GM12878 (cell line): Measurements from ENCODE around the gene ZFP91. TPM values are rescaled to one million over a fixed set of nuclear protein-coding genes. Genes with fewer than 3 reads are reported as not detected.

ENCODE experiments used
- ATAC-seq: fragments of 200-7000 bp; cut with Tn5 transposase; 3 replicates; pipeline ENCODE4 v1.9.1; 2020; ENCODE audit warnings: mild to moderate bottlenecking, moderate library complexity
- BruUV-seq: library from RNA; stranded (reverse); fragments of 400-500 nt; replicated peaks from 2 replicates; lab custom pipeline; 2021; lab: Mats Ljungman, UMichigan
- CTCF ChIA-PET: fragments of 300-600 bp; sonication (Branson Sonifier 250); formaldehyde crosslinking; extraction: SDS; loops from one replicate; lab custom pipeline; 2021; ENCODE audit warnings: inconsistent platforms; lab: Yijun Ruan, JAX
- POLR2A ChIA-PET: fragments of 350-600 bp; formaldehyde crosslinking; extraction: SDS; loops from one replicate; lab custom pipeline; 2021; ENCODE audit warnings: inconsistent platforms; lab: Charles Lee
- RAD21 ChIA-PET: fragments of 300-600 bp; sonication (Branson Sonifier 250); formaldehyde crosslinking; loops from one replicate; lab custom pipeline; 2023; ENCODE audit warnings: antibody characterized with exemption; ENCODE audit not compliant: unreplicated experiment; lab: Charles Lee
- SMC1A ChIA-PET: fragments of 300-600 bp; sonication (Branson Sonifier 250); formaldehyde crosslinking; loops from one replicate; lab custom pipeline; 2023; ENCODE audit not compliant: unreplicated experiment, uncharacterized antibody; lab: Charles Lee
- DNase-seq: peaks from one replicate; pipeline ENCODE4 v3.0.0-alpha.2; 2011; ENCODE audit warnings: low read depth, low spot score
- FAIRE-seq: peaks from 3 replicates; lab custom pipeline; 2011; peaks lifted over from hg19 to GRCh38; lab: Jason Lieb, UNC
- H2AFZ ChIP-seq: 2 replicates; pipeline ENCODE4 v1.6.0; 2011; ENCODE audit warnings: low read depth, low read length, control low read depth; ENCODE audit not compliant: control insufficient read depth
- H3K27ac ChIP-seq: 2 replicates; pipeline ENCODE4 v1.5.1; 2011; ENCODE audit warnings: control low read depth; ENCODE audit not compliant: control insufficient read depth, insufficient read depth
- H3K27me3 ChIP-seq, 2 experiments: replicated peaks in 1 of 2; 2 replicates each; pipeline versions ENCODE4 v1.6.0 to v1.6.1; 2011; ENCODE audit warnings: low read length in 1 of 2; ENCODE audit not compliant: control insufficient read depth in 2 of 2, insufficient read depth in 2 of 2
- H3K36me3 ChIP-seq, 2 experiments: 2 replicates each; pipeline ENCODE4 v1.5.1; 2011; ENCODE audit warnings: low read length in 1 of 2; ENCODE audit not compliant: control insufficient read depth in 2 of 2, insufficient read depth in 2 of 2
- H3K4me1 ChIP-seq: 2 replicates; pipeline ENCODE4 v1.6.1; 2011; ENCODE audit warnings: mild to moderate bottlenecking, low read length, moderate library complexity, mixed read lengths; ENCODE audit not compliant: control insufficient read depth, insufficient read depth
- H3K4me2 ChIP-seq: 2 replicates; pipeline ENCODE4 v1.6.0; 2011; ENCODE audit warnings: control low read depth; ENCODE audit not compliant: control insufficient read depth, insufficient read depth
- H3K4me3 ChIP-seq: fragments of 200-600 bp; sonication (generic); 2 replicates; pipeline ENCODE4 v1.5.1; 2016
- H3K79me2 ChIP-seq: 2 replicates; pipeline ENCODE4 v1.6.0; 2011; ENCODE audit warnings: low read length; ENCODE audit not compliant: control insufficient read depth, insufficient read depth
- H3K9ac ChIP-seq: 2 replicates; pipeline ENCODE4 v1.8.0; 2011; ENCODE audit warnings: low read length, control low read depth, mixed read lengths; ENCODE audit not compliant: control insufficient read depth, insufficient read depth
- H3K9me3 ChIP-seq: replicated peaks from 3 replicates; pipeline ENCODE4 v1.5.1; 2011; ENCODE audit warnings: mild to moderate bottlenecking, low read length; ENCODE audit not compliant: control insufficient read depth, insufficient read depth
- H4K20me1 ChIP-seq: 2 replicates; pipeline ENCODE4 v1.6.0; 2011; ENCODE audit not compliant: control insufficient read depth, insufficient read depth
- BACH1 ChIP-seq: fragments of 450-650 bp; IDR thresholded peaks from 2 replicates; pipeline ENCODE4 v1.6.1; 2017; ENCODE audit warnings: mild to moderate bottlenecking, borderline replicate concordance
- EGR1 ChIP-seq, 2 experiments: IDR thresholded peaks; 1 replicate in 1 of 2; 2 replicates in 1 of 2; pipeline ENCODE4 v1.6.1; 2011 to 2012; ENCODE audit warnings: low read depth in 2 of 2, low read length in 2 of 2, borderline replicate concordance in 1 of 2, mild to moderate bottlenecking in 1 of 2, moderate library complexity in 1 of 2
- FOXM1 ChIP-seq: IDR thresholded peaks from 2 replicates; pipeline ENCODE4 v1.6.1; 2012; ENCODE audit warnings: low read depth, mild to moderate bottlenecking, inconsistent platforms, low read length, moderate library complexity
- MXI1 ChIP-seq: fragments of 150-350 bp; IDR thresholded peaks from 2 replicates; pipeline ENCODE4 v1.6.1; 2011; ENCODE audit warnings: low read depth, mild to moderate bottlenecking, inconsistent platforms, low read length, improper control_type of control experiment
- NFYB ChIP-seq: IDR thresholded peaks from 2 replicates; pipeline ENCODE4 v1.6.1; 2011; ENCODE audit warnings: low read depth, mild to moderate bottlenecking, low read length, improper control_type of control experiment, moderate library complexity; ENCODE audit not compliant: insufficient read depth
- NR2C2 ChIP-seq: IDR thresholded peaks from 2 replicates; pipeline ENCODE4 v1.6.1; 2011; ENCODE audit warnings: borderline replicate concordance, low read depth; ENCODE audit not compliant: control insufficient read depth, insufficient read length
- PKNOX1 ChIP-seq: fragments of 450-650 bp; IDR thresholded peaks from 2 replicates; pipeline ENCODE4 v1.6.1; 2016; ENCODE audit warnings: mild to moderate bottlenecking
- REST ChIP-seq: IDR thresholded peaks from 2 replicates; pipeline ENCODE4 v1.6.1; 2012; ENCODE audit warnings: mild to moderate bottlenecking, low read depth, low read length
- RUNX3 ChIP-seq: IDR thresholded peaks from 2 replicates; pipeline ENCODE4 v1.6.1; 2012; ENCODE audit warnings: low read length, inconsistent platforms
- TBL1XR1 ChIP-seq: IDR thresholded peaks from 2 replicates; pipeline ENCODE4 v1.6.1; 2012; ENCODE audit warnings: low read depth, low read length, improper control_type of control experiment
- USF2 ChIP-seq: IDR thresholded peaks from 2 replicates; pipeline ENCODE4 v1.6.1; 2011; ENCODE audit warnings: low read depth, low read length, improper control_type of control experiment, borderline replicate concordance
- WRNIP1 ChIP-seq: IDR thresholded peaks from 2 replicates; pipeline ENCODE4 v1.6.1; 2011; ENCODE audit warnings: low read depth, low read length, improper control_type of control experiment, borderline replicate concordance
- ZBTB4 ChIP-seq: fragments of 450-650 bp; formaldehyde crosslinking; IDR thresholded peaks from 2 replicates; pipeline ENCODE4 v1.4.0; 2022; ENCODE audit warnings: mild to moderate bottlenecking, moderate library complexity
- in situ Hi-C: fragments of 300-500 bp; cut with MboI; formaldehyde crosslinking; loops from 9 replicates; pipeline ENCODE4 v1.14.3; 2018; ENCODE audit warnings: mixed read lengths
- intact Hi-C: fragments of 100-400 bp; cut with micrococcal nuclease; formaldehyde crosslinking; loops from one replicate; pipeline ENCODE4 v1.14.2; 2022; ENCODE audit not compliant: unreplicated experiment
- polyA plus RNA-seq, 11 experiments: library from polyadenylated mRNA; depleted of rRNA in 4 of 11; unstranded in 6 of 11; stranded (reverse) in 5 of 11; fragments of >200 nt; fragmentation: Nextera tagmentation in 4 of 11; fragmentation: Illumina TruSeq in 1 of 11; extraction: Ambion mirVana in 4 of 11; extraction: Trizol in 1 of 11; gene quantifications; 1 replicate in 1 of 11; 2 replicates in 10 of 11; pipeline versions ENCODE4 v1.2.1 to v1.2.3, GENCODE V29; 2011 to 2016; ENCODE audit warnings: inconsistent platforms in 2 of 11, missing spikeins in 2 of 11, low read depth in 1 of 11
- total RNA-seq, 4 experiments: library from RNA; depleted of rRNA in 3 of 4; stranded (reverse); fragments of >200 nt in 3 of 4; fragmentation: Illumina TruSeq in 1 of 4; extraction: Trizol in 1 of 4; gene quantifications; 2 replicates each; pipeline versions ENCODE4 v1.2.1 to v1.2.3, GENCODE V29; 2013 to 2021

ZFP91 gene
- total and polyA plus RNA-seq, 10 of the 15 experiments (the other 5 are each of a cell fraction or from before 2014, with no cell fraction given), result 12.9 to 54.1 (median 31.7) TPM

- ATAC-seq (peak; percentile 76), FAIRE-seq (no peak), DNase-seq (no peak)
- SMC1A ChIA-PET, result interaction anchor here (0.6 to 1.1 kb wide), 3 partner anchors 9 to 67 kb away, joined by 3 to 5 read pairs (median 3); no protein-coding TSS in a partner anchor
- H3K9ac ChIP-seq, result peak overlapping the region; percentile 40; the same call in 1 of the 2 replicates
- peaks cover 5 to 23% of the 10 kb centered on the region in 2 experiments for H3K36me3 ChIP-seq
- H4K20me1 ChIP-seq, result peaks cover 4% of the 10 kb centered on the region; the same call in 1 of the 2 replicates
- peaks cover 52% of the 10 kb centered on the region for H3K79me2 ChIP-seq
- intact Hi-C loops (no loop called here), in situ Hi-C loops (loop anchor here (10.0 kb wide), 1 partner anchor 222 kb away; no protein-coding TSS in a partner anchor)
- no peaks in the 10 kb centered on the region for H3K27me3 ChIP-seq
- POLR2A ChIA-PET, result interaction anchor here (0.5 kb wide), 1 partner anchor 9 kb away, joined by 3 read pairs; no protein-coding TSS in a partner anchor
- no TSS peak for BruUV-seq
- H3K27ac ChIP-seq, result peak overlapping the region; percentile 37
- H3K4me2 ChIP-seq, result peak overlapping the region; percentile 30
- peaks cover 19% of the 10 kb centered on the region for H3K4me1 ChIP-seq
- RAD21 ChIA-PET, result interaction anchor here (1.3 to 1.6 kb wide), 2 partner anchors 11 to 13 kb away, joined by 4 to 5 read pairs; partner anchors contain the start of gene LPXN
- CTCF ChIA-PET, result interaction anchor here (0.7 to 1.2 kb wide), 5 partner anchors 9 to 68 kb away, joined by 3 to 5 read pairs (median 3); no protein-coding TSS in a partner anchor
- no peak overlapping the region for H3K4me3 ChIP-seq
- no peaks in the 10 kb centered on the region for H3K9me3 ChIP-seq
- H2AFZ ChIP-seq, result no peak overlapping the region
- no peak for TF ChIP-seq USF2
- no peak for TF ChIP-seq NR2C2
- no peak for TF ChIP-seq NFYB
- no peak for TF ChIP-seq ZBTB4 (CRISPR knock-in tag)
- no peak for TF ChIP-seq MXI1
- no peak for TF ChIP-seq TBL1XR1
- TF ChIP-seq PKNOX1, result no peak
- no peak for TF ChIP-seq WRNIP1
- no peak for TF ChIP-seq REST
- TF ChIP-seq RUNX3, result peak; percentile 67
- no peak for TF ChIP-seq BACH1
- no peak for TF ChIP-seq FOXM1
- no peak for TF ChIP-seq EGR1 (IDR thresholded peaks at IDR 0.05; ENCODE audit: borderline replicate concordance in 1 of 2, low read depth in 2 of 2, low read length in 2 of 2)
These were observed 16.5 kb upstream of the ZFP91 start for GRCh38 chr11:58562375-58562800.
